ENCODE results near the gene PHACTR1. TPM values are rescaled to one million over a fixed set of nuclear protein-coding genes. Genes with fewer than 3 reads are reported as not detected.

PHACTR1 gene
- total and polyA plus RNA-seq, 2 of the 4 experiments (the other 2 are of a cell fraction): not detected

GRCh38 chr6:12884983-12885382, 168.4 kb downstream of the PHACTR1 start:
- intact Hi-C loops (cut with micrococcal nuclease): no loop called here
- 0 out of 2 replicates have a peak, but pooled peaks cover 2% of the 10 kb centered on the region for H3K9me3 ChIP-seq (ENCODE audit: control insufficient read depth, insufficient read depth, low read length)
- CTCF ChIA-PET: no interaction called here

More at GRCh38 chr6:12884983-12885382, 168.4 kb downstream of the PHACTR1 start:
- POLR2A ChIA-PET (ENCODE audit: unreplicated experiment): no interaction called here
- Histone ChIP-seq H3K79me1 (ENCODE audit: low read depth in 1 of 2, low read length in 2 of 2) (no peaks in the 10 kb centered on the region), H3K14ac (replicated peaks; ENCODE audit: low read depth, low read length) (no peak overlapping the region), H4K5ac (ENCODE audit: low read depth, low read length) (no peak overlapping the region), H3K4me3 (ENCODE audit: insufficient read depth, low read depth, low read length) (no peak overlapping the region), H3K4me2 (ENCODE audit: low read depth, low read length) (no peak overlapping the region), H2AK9ac (replicated peaks; ENCODE audit: low read depth, low read length, poor library complexity) (no peak overlapping the region), H2AK5ac (ENCODE audit: low read depth, low read length) (no peak overlapping the region), H2BK120ac (ENCODE audit: low read depth, low read length) (no peak overlapping the region), H4K8ac (ENCODE audit: low read depth in 2 of 2, low read length in 2 of 2) (no peak overlapping the region), H3K9ac (ENCODE audit: low read depth, low read length) (no peak overlapping the region), H3K27ac (ENCODE audit: insufficient read depth, low read length) (no peak overlapping the region), H3K23ac (ENCODE audit: low read depth, low read length) (no peak overlapping the region), H4K91ac (ENCODE audit: insufficient read depth, low read depth, low read length) (no peak overlapping the region), H2BK20ac (ENCODE audit: low read depth, low read length) (no peak overlapping the region), H3K36me3 (ENCODE audit: control insufficient read depth, insufficient read depth, low read length) (no peaks in the 10 kb centered on the region), H2AFZ (replicated peaks; ENCODE audit: low read length, poor library complexity) (no peak overlapping the region), H3K9me1 (ENCODE audit: insufficient read depth, low read length) (no peaks in the 10 kb centered on the region), H2BK15ac (ENCODE audit: low read depth, low read length) (no peak overlapping the region), H4K20me1 (ENCODE audit: insufficient read depth, low read length) (no peaks in the 10 kb centered on the region), H3K4ac (ENCODE audit: low read depth, low read length) (no peak overlapping the region), H3K27me3 (ENCODE audit: control insufficient read depth, insufficient read depth, low read length) (no peaks in the 10 kb centered on the region), H2BK5ac (ENCODE audit: low read depth, low read length, poor library complexity, severe bottlenecking) (no peak overlapping the region), H3K56ac (ENCODE audit: extremely low read depth, insufficient read depth, low read length) (no peak overlapping the region), H3K18ac (ENCODE audit: low read depth, low read length) (no peak overlapping the region), H3K4me1 (ENCODE audit: control insufficient read depth, insufficient read depth, low read length) (no peaks in the 10 kb centered on the region)
- no peak for DNase-seq
- WGBS, 2 experiments (ENCODE audit: extremely low coverage in 2 of 2, insufficient read length in 1 of 2): 76% methylated on average over 5 of the region's 7 CpGs; no CpG with 5 or more reads in 1 of the 2 experiments
- no peak for ATAC-seq (ENCODE audit: low read depth)
- BruUV-seq (replicated peaks): no TSS peak
- in situ Hi-C loops (cut with MboI; ENCODE audit: low sequenced_read_pairs): loop anchor here (25.0 kb wide), 2 partner anchors 248 to 1323 kb away; no protein-coding TSS in a partner anchor
- TF ChIP-seq SMC3 (IDR thresholded peaks at IDR 0.05; ENCODE audit: low read depth, low read length) (no peak), MXI1 (IDR thresholded peaks at IDR 0.05; ENCODE audit: borderline replicate concordance, low read depth, low read length) (no peak)
- dilution Hi-C loops (cut with HindIII; ENCODE audit: low sequenced_read_pairs, unreplicated experiment): no loop called here
